CD4-positive, CD25-positive, alpha-beta regulatory T cell (primary cell): Measurements from ENCODE around the gene NUDT16. TPM values are rescaled to one million over a fixed set of nuclear protein-coding genes. Genes with fewer than 3 reads are reported as not detected.
"Not testable (repeated sequence)": the region's sequence is repeated elsewhere in the genome, so short reads cannot be mapped to it uniquely, and the experiment has no call there.

Experiments
- ATAC-seq, 2 donors: fragments of 150-1000 bp; cut with Tn5 transposase; one replicate each; pipeline ENCODE4 v1.10.0; 2021; ENCODE audit warnings: low read depth in 2 of 2, moderate number of reproducible peaks in 2 of 2, moderate library complexity in 1 of 2
- DNase-seq, 3 donors: peaks; one replicate each; pipeline versions ENCODE4 v3.0.0 to v3.0.0-alpha.2; 2012 to 2022; ENCODE audit warnings: mixed read lengths in 1 of 3
- H3K27ac ChIP-seq: one replicate; pipeline ENCODE4 v1.7.0; 2013; ENCODE audit warnings: mild to moderate bottlenecking, low read length; ENCODE audit not compliant: insufficient read depth, poor library complexity, severe bottlenecking
- H3K27me3 ChIP-seq: one replicate; pipeline ENCODE4 v1.7.0; 2013; ENCODE audit warnings: low read length; ENCODE audit not compliant: control insufficient read depth, insufficient read depth
- H3K36me3 ChIP-seq: one replicate; pipeline ENCODE4 v1.7.0; 2013; ENCODE audit warnings: mild to moderate bottlenecking, low read length, moderate library complexity; ENCODE audit not compliant: control insufficient read depth, insufficient read depth
- H3K4me1 ChIP-seq: 2 replicates; pipeline ENCODE4 v1.7.0; 2013; ENCODE audit warnings: mild to moderate bottlenecking, low read length; ENCODE audit not compliant: insufficient read depth, control insufficient read depth, poor library complexity, severe bottlenecking
- H3K4me3 ChIP-seq: one replicate; pipeline ENCODE4 v1.7.0; 2013; ENCODE audit warnings: low read depth, mild to moderate bottlenecking, low read length, moderate library complexity
- H3K9me3 ChIP-seq, 2 experiments: 1 replicate in 1 of 2; 2 replicates in 1 of 2; pipeline ENCODE4 v1.7.0; 2013; ENCODE audit warnings: low read length in 2 of 2, mild to moderate bottlenecking in 1 of 2, moderate library complexity in 1 of 2; ENCODE audit not compliant: control insufficient read depth in 2 of 2
- H3K27ac Mint-ChIP-seq, 3 donors: one replicate each; pipeline ENCODE4 v1.8.0; 2020 to 2022; ENCODE audit warnings: mild to moderate bottlenecking in 3 of 3, mixed read lengths in 3 of 3, moderate library complexity in 2 of 3
- H3K27me3 Mint-ChIP-seq: one replicate; pipeline ENCODE4 v1.8.0; 2022; ENCODE audit warnings: mild to moderate bottlenecking, mixed read lengths
- H3K36me3 Mint-ChIP-seq: one replicate; pipeline ENCODE4 v1.8.0; 2020; ENCODE audit warnings: mixed read lengths
- H3K4me1 Mint-ChIP-seq, 4 donors: one replicate each; pipeline ENCODE4 v1.8.0; 2020 to 2022; ENCODE audit warnings: mixed read lengths in 4 of 4, mild to moderate bottlenecking in 1 of 4
- H3K4me3 Mint-ChIP-seq, 4 donors: one replicate each; pipeline ENCODE4 v1.8.0; 2020 to 2022; ENCODE audit warnings: mild to moderate bottlenecking in 4 of 4, mixed read lengths in 4 of 4, moderate library complexity in 3 of 4
- H3K9me3 Mint-ChIP-seq, 7 donors: one replicate each; pipeline ENCODE4 v1.8.0; 2020 to 2022; ENCODE audit warnings: mixed read lengths in 7 of 7, mild to moderate bottlenecking in 3 of 7, moderate library complexity in 2 of 7
- polyA plus RNA-seq, 4 donors: library from polyadenylated mRNA; unstranded; fragments of 300-500 nt; fragmentation: Illumina TruSeq; gene quantifications; one replicate each; pipeline ENCODE4 v1.2.3, GENCODE V29; 2021
- total RNA-seq: library from RNA; stranded (reverse); gene quantifications from one replicate; pipeline ENCODE4 v1.2.3, GENCODE V29; 2022

Gene NUDT16
- total and polyA plus RNA-seq, 5 donors from 2014 or later = 3.6 to 8.6 (median 5.2) TPM

- H3K27me3 Mint-ChIP-seq = peaks cover 43% of the 10 kb centered on the region
- H3K36me3 ChIP-seq = no peaks in the 10 kb centered on the region
- no peak overlapping the region for H3K4me3 Mint-ChIP-seq
- H3K4me1 ChIP-seq = no peaks in the 10 kb centered on the region
- H3K36me3 Mint-ChIP-seq = no peaks in the 10 kb centered on the region
- H3K27ac ChIP-seq = no peak overlapping the region
- no peaks in the 10 kb centered on the region for H3K9me3 ChIP-seq
- H3K27me3 ChIP-seq = peaks cover 12% of the 10 kb centered on the region
- no peak overlapping the region for H3K4me3 ChIP-seq
- H3K4me1 Mint-ChIP-seq = peaks cover 0 to 15% (median 7%) of the 10 kb centered on the region in 4 donors
- ATAC-seq (no peak), DNase-seq (no peak)
- H3K27ac Mint-ChIP-seq = no peak overlapping the region
- H3K9me3 Mint-ChIP-seq = peaks cover 0 to 9% (median 4%) of the 10 kb centered on the region in 7 donors
These were observed 18.3 kb upstream of the NUDT16 start for GRCh38 chr3:131363275-131363674.

- Histone ChIP-seq H3K27ac (no peak overlapping the region), H3K4me1 (no peaks in the 10 kb centered on the region), H3K27me3 (no peaks in the 10 kb centered on the region), H3K9me3 (no peaks in the 10 kb centered on the region), H3K4me3 (no peak overlapping the region), H3K36me3 (no peaks in the 10 kb centered on the region)
- peaks cover 0 to 6% (median 3%) of the 10 kb centered on the region in 4 donors for H3K4me1 Mint-ChIP-seq
- peaks cover 0 to 4% (median 0%) of the 10 kb centered on the region in 7 donors for H3K9me3 Mint-ChIP-seq
- DNase-seq = no peak
- H3K27me3 Mint-ChIP-seq = no peaks in the 10 kb centered on the region
- no peak for ATAC-seq
- peaks cover 6% of the 10 kb centered on the region for H3K36me3 Mint-ChIP-seq
- H3K4me3 Mint-ChIP-seq = no peak overlapping the region
- no peak overlapping the region for H3K27ac Mint-ChIP-seq
These were observed 10.5 kb upstream of the NUDT16 start for GRCh38 chr3:131370935-131371687.

- Mint-ChIP-seq H3K27ac (no peak overlapping the region), H3K4me3 (no peak overlapping the region), H3K36me3 (peaks cover 6% of the 10 kb centered on the region), H3K9me3 (peaks cover 0 to 4% (median 0%) of the 10 kb centered on the region in 7 donors), H3K27me3 (no peaks in the 10 kb centered on the region), H3K4me1 (peaks cover 0 to 6% (median 3%) of the 10 kb centered on the region in 4 donors)
- no peak for ATAC-seq
- Histone ChIP-seq H3K27me3 (no peaks in the 10 kb centered on the region), H3K4me1 (no peaks in the 10 kb centered on the region), H3K4me3 (no peak overlapping the region), H3K9me3 (no peaks in the 10 kb centered on the region), H3K36me3 (no peaks in the 10 kb centered on the region), H3K27ac (no peak overlapping the region)
- DNase-seq = no peak
These were observed 9.9 kb upstream of the NUDT16 start for GRCh38 chr3:131371688-131372066.

- H3K9me3 ChIP-seq = no peaks in the 10 kb centered on the region
- H3K27ac Mint-ChIP-seq = no peak overlapping the region
- H3K4me1 Mint-ChIP-seq = peaks cover 2 to 17% (median 11%) of the 10 kb centered on the region in 4 donors
These were observed 6.8 kb upstream of the NUDT16 start for GRCh38 chr3:131374741-131375140.

GRCh38 chr3:131380821-131381444 lies 641 bp upstream of the NUDT16 start:
- peaks cover 25% of the 10 kb centered on the region for H3K36me3 Mint-ChIP-seq
- H3K36me3 ChIP-seq, H3K27me3 Mint-ChIP-seq, ATAC-seq, H3K27me3 ChIP-seq, H3K9me3 Mint-ChIP-seq, H3K27ac ChIP-seq, H3K9me3 ChIP-seq, DNase-seq: not testable (repeated sequence)
- H3K4me1 Mint-ChIP-seq = peaks cover 15 to 38% (median 36%) of the 10 kb centered on the region in 4 donors
- peak overlapping the region; percentile 75 for H3K4me3 ChIP-seq
- H3K4me1 ChIP-seq = peaks cover 15% of the 10 kb centered on the region
- H3K4me3 Mint-ChIP-seq = peak overlapping the region; percentile 92 to 99 (median 98)
- H3K27ac Mint-ChIP-seq = peak overlapping the region; percentile 90 to 99 (median 97)

More at GRCh38 chr3:131374741-131375140, 6.8 kb upstream of the NUDT16 start:
- Mint-ChIP-seq H3K27me3 (no peaks in the 10 kb centered on the region), H3K9me3 (no peaks in the 10 kb centered on the region), H3K36me3 (peaks cover 11% of the 10 kb centered on the region), H3K4me3 (no peak overlapping the region)
- no peak for ATAC-seq
- Histone ChIP-seq H3K4me1 (no peaks in the 10 kb centered on the region), H3K27me3 (no peaks in the 10 kb centered on the region), H3K36me3 (no peaks in the 10 kb centered on the region), H3K27ac (no peak overlapping the region), H3K4me3 (no peak overlapping the region)
- no peak for DNase-seq

GRCh38 chr3:131386429-131387165 lies 5.0 kb downstream of the NUDT16 start:
- Histone ChIP-seq H3K27ac (no peak overlapping the region), H3K27me3 (no peaks in the 10 kb centered on the region), H3K4me3 (no peak overlapping the region), H3K36me3 (no peaks in the 10 kb centered on the region), H3K9me3 (no peaks in the 10 kb centered on the region), H3K4me1 (peaks cover 7% of the 10 kb centered on the region)
- Mint-ChIP-seq H3K27ac (peak overlapping the region in 1 of 3 donors; percentile 29), H3K36me3 (peaks cover 31% of the 10 kb centered on the region), H3K27me3 (peaks cover 5% of the 10 kb centered on the region), H3K9me3 (no peaks in the 10 kb centered on the region), H3K4me3 (no peak overlapping the region), H3K4me1 (peaks cover 5 to 30% (median 21%) of the 10 kb centered on the region in 4 donors)
- DNase-seq = peak in 1 of 3 donors; percentile 8
- ATAC-seq = no peak

- no peak overlapping the region for H3K4me3 ChIP-seq
- Mint-ChIP-seq H3K27me3 (peaks cover 5% of the 10 kb centered on the region), H3K4me1 (peaks cover 0 to 21% (median 15%) of the 10 kb centered on the region in 4 donors), H3K36me3 (peaks cover 31% of the 10 kb centered on the region), H3K9me3 (no peaks in the 10 kb centered on the region), H3K4me3 (peak overlapping the region in 1 of 4 donors; percentile 17), H3K27ac (peak overlapping the region in 1 of 3 donors; percentile 26)
- H3K4me1 ChIP-seq = no peaks in the 10 kb centered on the region
- H3K9me3 ChIP-seq = no peaks in the 10 kb centered on the region
- H3K27me3 ChIP-seq = no peaks in the 10 kb centered on the region
- no peak for DNase-seq
- ATAC-seq = no peak
- H3K27ac ChIP-seq = no peak overlapping the region
- no peaks in the 10 kb centered on the region for H3K36me3 ChIP-seq
These were observed 6.4 kb downstream of the NUDT16 start for GRCh38 chr3:131387796-131388489.
